Measurements from ENCODE around the gene HJV.
A peak's percentile ranks its signal among the peaks of the same experiment; 100 is the strongest.

HJV gene

DNA sequence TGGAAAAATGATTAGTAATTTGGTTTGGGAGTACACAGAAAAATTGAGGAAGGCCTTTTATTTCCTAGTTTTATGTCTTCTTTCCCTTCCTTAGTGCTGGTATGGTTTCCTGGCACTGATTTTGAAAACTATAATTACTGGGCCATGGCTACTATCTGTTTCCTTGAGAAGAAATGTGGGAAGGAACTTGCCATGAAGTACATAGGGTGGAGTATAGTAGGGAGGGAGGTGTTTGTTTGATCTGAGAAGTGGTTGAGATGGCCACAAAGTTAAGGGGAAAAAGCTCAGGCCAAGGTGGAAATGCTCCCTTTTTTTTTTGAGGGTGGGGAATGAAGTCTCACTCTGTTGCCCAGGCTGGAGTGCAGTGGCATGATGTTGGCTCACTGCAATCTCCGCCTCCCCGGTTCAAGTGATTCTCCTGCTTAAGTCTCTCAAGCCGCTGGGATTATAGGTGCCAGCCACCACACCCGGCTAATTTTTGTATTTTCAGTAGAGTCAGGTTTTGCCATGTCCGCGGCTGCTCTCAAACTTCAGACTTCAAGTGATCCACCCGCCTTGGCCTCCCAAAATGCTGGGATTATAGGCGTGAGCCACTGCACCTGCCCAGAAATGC, 11.3 kb downstream of the HJV start:
- Histone ChIP-seq H3K27ac (peak overlapping the region; percentile 26), H3K36me3 (ENCODE audit: insufficient read depth, low read length) (no peaks in the 10 kb centered on the region), H3K9me3 (ENCODE audit: low read depth, low read length) (no peaks in the 10 kb centered on the region), H3K4me3 (no peak overlapping the region), H3K9ac (ENCODE audit: insufficient read length) (no peak overlapping the region)
- DNase-seq (ENCODE audit: low read depth, low spot score), result no peak
- TF ChIP-seq FOXP2 (optimal IDR thresholded peaks at IDR 0.05; ENCODE audit: control extremely low read depth, extremely low read length, insufficient read depth) (no peak), EZH2 (IDR thresholded peaks at IDR 0.05) (no peak), POLR2AphosphoS5 (IDR thresholded peaks at IDR 0.05; ENCODE audit: borderline replicate concordance, low read depth, low read length) (no peak)

DNA sequence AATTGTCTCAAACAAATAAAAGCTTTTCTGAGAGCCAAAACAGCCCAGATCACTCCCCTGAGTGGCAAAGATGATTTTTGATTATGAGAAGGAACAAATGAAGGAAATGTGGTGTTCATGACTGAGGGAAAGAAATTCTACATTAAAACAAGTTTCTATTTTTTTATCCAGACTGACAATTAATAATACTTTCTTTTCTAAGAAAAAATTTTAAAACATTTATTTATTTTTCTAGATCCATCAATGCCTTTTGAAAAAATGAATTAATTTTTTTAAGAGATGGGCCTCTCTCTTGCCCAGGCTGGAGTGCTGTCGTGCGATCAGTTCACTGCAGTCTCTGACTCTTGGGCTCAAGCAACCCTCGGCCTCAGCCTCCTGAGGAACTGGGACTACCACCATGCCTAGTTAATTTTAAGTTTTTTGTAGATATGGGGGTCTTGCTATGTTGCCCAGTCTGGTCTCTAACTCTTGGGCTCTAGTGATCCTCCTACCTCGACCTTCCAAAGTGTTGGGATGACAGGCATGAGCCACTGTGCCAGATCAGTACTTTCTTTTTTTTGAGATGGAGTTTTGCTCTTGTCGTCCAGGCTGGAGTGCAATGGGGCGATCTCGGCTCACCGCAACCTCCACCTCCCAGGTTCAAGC, 13.9 kb downstream of the HJV start:
- TF ChIP-seq EZH2 (IDR thresholded peaks at IDR 0.05), result no peak
- TF ChIP-seq POLR2AphosphoS5 (IDR thresholded peaks at IDR 0.05; ENCODE audit: borderline replicate concordance, low read depth, low read length), result no peak
- TF ChIP-seq FOXP2 (optimal IDR thresholded peaks at IDR 0.05; ENCODE audit: control extremely low read depth, extremely low read length, insufficient read depth), result no peak
- no peak for DNase-seq (ENCODE audit: low read depth, low spot score)
- no peak overlapping the region for H3K27ac ChIP-seq
- no peak overlapping the region for H3K9ac ChIP-seq (ENCODE audit: insufficient read length)
- no peaks in the 10 kb centered on the region for H3K9me3 ChIP-seq (ENCODE audit: low read depth, low read length)
- no peak overlapping the region for H3K4me3 ChIP-seq
- H3K36me3 ChIP-seq (ENCODE audit: insufficient read depth, low read length), result no peaks in the 10 kb centered on the region

DNA sequence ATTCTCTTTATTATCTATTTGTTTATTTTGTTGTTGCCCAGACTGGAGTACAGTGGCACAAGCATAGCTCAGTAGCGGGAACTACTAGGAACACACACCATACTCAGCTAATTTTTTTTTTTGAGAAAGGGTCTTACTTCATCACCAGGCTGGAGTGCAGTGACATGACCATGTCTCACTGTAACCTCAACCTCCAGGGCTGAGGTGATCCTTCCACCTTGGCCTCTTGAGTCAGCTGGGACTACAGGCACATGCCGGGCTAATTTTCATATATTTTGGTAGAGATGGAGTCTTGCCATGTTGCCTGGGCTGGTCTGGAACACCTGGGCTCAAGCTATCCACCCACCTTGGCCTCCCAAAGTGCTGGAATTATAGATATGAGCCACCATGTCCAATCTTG, 19.8 kb downstream of the HJV start:
- TF ChIP-seq POLR2AphosphoS5 (IDR thresholded peaks at IDR 0.05; ENCODE audit: borderline replicate concordance, low read depth, low read length) (no peak), EZH2 (IDR thresholded peaks at IDR 0.05) (no peak), FOXP2 (optimal IDR thresholded peaks at IDR 0.05; ENCODE audit: control extremely low read depth, extremely low read length, insufficient read depth) (no peak)
- Histone ChIP-seq H3K27ac (no peak overlapping the region), H3K9me3 (ENCODE audit: low read depth, low read length) (no peaks in the 10 kb centered on the region), H3K9ac (ENCODE audit: insufficient read length) (no peak overlapping the region), H3K36me3 (ENCODE audit: insufficient read depth, low read length) (no peaks in the 10 kb centered on the region), H3K4me3 (no peak overlapping the region)
- no peak for DNase-seq (ENCODE audit: low read depth, low spot score)

DNA sequence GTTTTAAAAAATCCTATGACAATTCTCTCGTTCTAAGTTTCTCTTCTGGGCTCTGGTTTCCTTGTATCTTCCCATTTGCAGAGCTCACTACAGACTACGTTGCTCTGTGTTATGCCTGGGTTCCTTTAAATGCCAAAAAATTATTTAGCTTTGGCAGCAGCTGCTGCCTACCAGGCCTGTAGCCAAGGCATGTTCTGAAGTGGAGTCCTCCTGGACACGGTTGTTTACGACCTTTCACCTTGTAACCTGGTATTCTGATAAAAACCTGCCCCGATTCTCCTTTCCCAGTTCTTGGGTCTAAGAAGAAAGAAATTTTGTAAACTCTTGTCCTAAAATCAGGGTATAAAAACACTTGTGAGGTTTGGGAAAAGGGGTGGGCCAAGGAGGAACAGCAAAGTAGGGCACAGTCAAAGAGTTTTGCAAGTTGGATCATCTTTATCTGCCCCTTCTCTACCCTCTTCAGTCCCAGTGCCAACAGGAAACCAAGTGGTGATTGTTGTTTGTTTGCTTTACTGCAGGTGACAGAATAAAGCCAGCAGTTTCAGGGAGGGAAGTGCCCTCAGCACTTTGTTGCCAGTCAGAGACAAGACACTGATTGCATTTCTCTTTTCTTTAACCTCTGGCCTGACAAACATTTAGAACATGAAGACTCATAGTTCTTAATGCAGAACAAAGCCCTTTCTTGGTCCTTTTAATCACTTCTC, 22.1 kb downstream of the HJV start:
- TF ChIP-seq EZH2 (IDR thresholded peaks at IDR 0.05), result no peak
- no peak for TF ChIP-seq FOXP2 (optimal IDR thresholded peaks at IDR 0.05; ENCODE audit: control extremely low read depth, extremely low read length, insufficient read depth)
- no peak for TF ChIP-seq POLR2AphosphoS5 (IDR thresholded peaks at IDR 0.05; ENCODE audit: borderline replicate concordance, low read depth, low read length)
- Histone ChIP-seq H3K36me3 (ENCODE audit: insufficient read depth, low read length) (no peaks in the 10 kb centered on the region), H3K27ac (no peak overlapping the region), H3K9me3 (ENCODE audit: low read depth, low read length) (no peaks in the 10 kb centered on the region), H3K4me3 (no peak overlapping the region), H3K9ac (ENCODE audit: insufficient read length) (no peak overlapping the region)
- no peak for DNase-seq (ENCODE audit: low read depth, low spot score)

DNA sequence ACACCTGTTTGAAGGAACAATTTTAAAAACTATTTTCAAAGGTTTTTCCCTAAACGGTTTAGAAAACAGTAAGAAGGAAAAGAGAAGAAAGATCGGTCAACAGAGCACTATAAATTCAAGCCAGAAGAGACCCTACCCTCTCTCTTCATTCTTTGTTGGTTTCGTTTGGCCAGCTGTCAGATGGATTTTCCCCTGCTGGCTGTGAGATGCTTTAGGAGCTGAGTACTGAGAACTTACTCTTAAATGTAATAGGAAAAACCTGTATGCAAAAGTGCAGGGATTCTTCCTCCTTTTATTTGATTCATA, 23.9 kb downstream of the HJV start:
- no peak overlapping the region for H3K27ac ChIP-seq
- TF ChIP-seq EZH2 (IDR thresholded peaks at IDR 0.05) (no peak), POLR2AphosphoS5 (IDR thresholded peaks at IDR 0.05; ENCODE audit: borderline replicate concordance, low read depth, low read length) (no peak), FOXP2 (optimal IDR thresholded peaks at IDR 0.05; ENCODE audit: control extremely low read depth, extremely low read length, insufficient read depth) (no peak)
- H3K4me3 ChIP-seq, result no peak overlapping the region
- no peaks in the 10 kb centered on the region for H3K9me3 ChIP-seq (ENCODE audit: low read depth, low read length)
- no peak overlapping the region for H3K9ac ChIP-seq (ENCODE audit: insufficient read length)
- H3K36me3 ChIP-seq (ENCODE audit: insufficient read depth, low read length), result peaks cover 3% of the 10 kb centered on the region; the same call in 1 of the 2 replicates
- no peak for DNase-seq (ENCODE audit: low read depth, low spot score)

DNA sequence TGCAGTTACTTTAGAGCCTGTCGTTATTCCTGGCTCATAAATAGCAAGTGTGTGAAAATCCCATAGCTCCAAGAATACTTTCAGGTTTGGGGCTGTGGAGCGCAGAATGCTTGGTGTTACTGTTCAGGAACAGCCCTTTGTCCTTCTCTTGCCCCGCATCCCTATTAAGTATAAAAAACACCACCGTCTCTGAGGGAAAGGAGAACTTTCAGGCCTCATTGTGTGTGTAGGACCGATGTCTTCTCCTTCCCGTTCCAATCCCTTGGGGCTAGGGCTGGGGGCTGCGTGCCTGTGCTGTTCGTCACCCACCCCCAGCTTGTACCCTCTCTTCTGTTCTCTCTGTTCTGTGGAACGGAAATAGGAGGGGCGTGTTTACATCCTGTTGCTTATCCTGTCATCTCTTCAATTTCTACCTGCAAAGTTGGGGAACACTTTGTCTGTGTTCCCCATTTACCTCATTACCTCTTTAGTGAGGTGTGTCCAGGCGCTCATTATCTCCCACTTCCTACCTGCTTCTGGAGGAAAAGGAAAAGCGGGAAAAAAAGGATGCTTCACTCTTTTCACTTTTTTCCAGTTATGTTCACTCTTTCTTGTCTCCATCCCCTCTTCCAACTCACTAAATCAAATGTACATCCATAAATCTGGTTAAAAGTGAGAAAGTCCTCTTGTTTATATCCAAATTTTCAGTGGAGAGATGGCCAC, 24.4 kb downstream of the HJV start:
- Histone ChIP-seq H3K36me3 (ENCODE audit: insufficient read depth, low read length) (peaks cover 3% of the 10 kb centered on the region; the same call in 1 of the 2 replicates), H3K9ac (ENCODE audit: insufficient read length) (peak overlapping the region; percentile 58), H3K9me3 (ENCODE audit: low read depth, low read length) (no peaks in the 10 kb centered on the region), H3K4me3 (peak overlapping the region; percentile 86), H3K27ac (no peak overlapping the region)
- no peak for DNase-seq (ENCODE audit: low read depth, low spot score)
- TF ChIP-seq FOXP2 (optimal IDR thresholded peaks at IDR 0.05; ENCODE audit: control extremely low read depth, extremely low read length, insufficient read depth), result no peak
- TF ChIP-seq POLR2AphosphoS5 (IDR thresholded peaks at IDR 0.05; ENCODE audit: borderline replicate concordance, low read depth, low read length), result no peak
- TF ChIP-seq EZH2 (IDR thresholded peaks at IDR 0.05), result no peak

DNA sequence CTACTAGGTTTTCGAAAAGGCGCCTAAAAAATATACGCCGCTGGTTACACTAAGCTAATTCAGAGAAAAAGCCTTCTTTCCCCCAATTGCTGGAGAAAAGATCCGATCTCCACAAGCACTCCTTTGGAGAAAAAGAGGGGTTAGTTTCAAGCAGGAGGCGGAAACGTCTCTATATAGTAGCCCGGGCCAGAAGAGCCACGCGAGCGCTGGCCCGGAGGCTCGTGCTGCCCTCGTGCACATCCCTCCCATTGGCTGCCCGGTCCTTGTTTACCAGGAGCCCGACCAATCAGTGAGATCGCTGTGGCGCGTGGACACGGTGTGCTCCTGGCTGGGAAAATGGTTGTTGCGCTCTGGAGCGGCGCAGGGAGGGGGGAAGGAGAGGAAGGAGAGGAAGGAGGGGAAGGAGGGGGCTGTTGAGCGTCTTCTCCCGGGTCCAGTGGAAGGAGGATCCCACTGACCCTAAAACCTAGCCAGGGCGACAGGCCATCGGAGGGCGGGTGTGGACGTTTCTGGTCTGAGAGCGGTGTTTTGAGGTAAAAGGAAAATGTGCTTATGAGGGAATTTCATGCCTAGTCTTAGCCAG, 25.0 kb downstream of the HJV start, which contains the start of gene TXNIP:
TXNIP (minus strand) TSS at position 147 of the 583 bp plus-strand sequence. CDS start 313 bp downstream, outside the sequence.
- Histone ChIP-seq H3K9ac (ENCODE audit: insufficient read length) (peak within 1 kb of the TSS; percentile 58), H3K4me3 (peak within 1 kb of the TSS; percentile 86), H3K27ac (no peak within 1 kb of the TSS), H3K36me3 (ENCODE audit: insufficient read depth, low read length) (peaks cover 3% of the 10 kb centered on the region; the same call in 1 of the 2 replicates), H3K9me3 (ENCODE audit: low read depth, low read length) (no peaks in the 10 kb centered on the region)
- TF ChIP-seq EZH2 (IDR thresholded peaks at IDR 0.05) (no peak), FOXP2 (optimal IDR thresholded peaks at IDR 0.05; ENCODE audit: control extremely low read depth, extremely low read length, insufficient read depth) (peak; percentile 72), POLR2AphosphoS5 (IDR thresholded peaks at IDR 0.05; ENCODE audit: borderline replicate concordance, low read depth, low read length) (peak; percentile 97)
- peak; percentile 44 for DNase-seq (ENCODE audit: low read depth, low spot score)
